ENCODE data around the gene YAF2. TPM values are rescaled to one million over a fixed set of nuclear protein-coding genes. Genes with fewer than 3 reads are reported as not detected.
"Not testable (repeated sequence)": the region's sequence is repeated elsewhere in the genome, so short reads cannot be mapped to it uniquely, and the experiment has no call there.

The YAF2 gene
- total RNA-seq, 1 experiment from 2014 or later, result 15.0 TPM

GRCh38 chr12:42249033-42249432, 11.0 kb upstream of the YAF2 start:
- H3K9me3 ChIP-seq (ENCODE audit: control insufficient read depth in 1 of 2, insufficient read depth in 1 of 2, low read depth in 1 of 2, low read length in 2 of 2); H3K4me2 ChIP-seq (ENCODE audit: low read length); H3K4me3 ChIP-seq (replicated peaks in 1 of 2; ENCODE audit: low read depth in 1 of 2, low read length in 2 of 2); intact Hi-C loops (cut with micrococcal nuclease); H3K4me1 ChIP-seq (ENCODE audit: control insufficient read depth in 1 of 2, insufficient read depth in 2 of 2, low read length in 2 of 2); ATAC-seq; CTCF ChIA-PET; BruUV-seq (replicated peaks); H2AFZ ChIP-seq (ENCODE audit: low read depth, low read length, poor library complexity, severe bottlenecking); H3K9ac ChIP-seq (ENCODE audit: low read length); H3K27me3 ChIP-seq (ENCODE audit: insufficient read depth, low read length); H3K9me2 ChIP-seq (ENCODE audit: insufficient read depth); H3K27ac ChIP-seq (ENCODE audit: low read depth, low read length); RAD21 ChIA-PET (ENCODE audit: low non-redundant PET in 1 of 2, low total read pairs in 2 of 2, uncharacterized antibody in 2 of 2, unreplicated experiment in 2 of 2); H3K79me2 ChIP-seq (ENCODE audit: insufficient read depth, low read length); DNase-seq (ENCODE audit: low read depth, low spot score); POLR2A ChIA-PET; H3K36me3 ChIP-seq (ENCODE audit: control insufficient read depth in 1 of 2, insufficient read depth in 2 of 2, low read length in 2 of 2); H4K20me1 ChIP-seq (ENCODE audit: insufficient read depth): not testable (repeated sequence)

DNA sequence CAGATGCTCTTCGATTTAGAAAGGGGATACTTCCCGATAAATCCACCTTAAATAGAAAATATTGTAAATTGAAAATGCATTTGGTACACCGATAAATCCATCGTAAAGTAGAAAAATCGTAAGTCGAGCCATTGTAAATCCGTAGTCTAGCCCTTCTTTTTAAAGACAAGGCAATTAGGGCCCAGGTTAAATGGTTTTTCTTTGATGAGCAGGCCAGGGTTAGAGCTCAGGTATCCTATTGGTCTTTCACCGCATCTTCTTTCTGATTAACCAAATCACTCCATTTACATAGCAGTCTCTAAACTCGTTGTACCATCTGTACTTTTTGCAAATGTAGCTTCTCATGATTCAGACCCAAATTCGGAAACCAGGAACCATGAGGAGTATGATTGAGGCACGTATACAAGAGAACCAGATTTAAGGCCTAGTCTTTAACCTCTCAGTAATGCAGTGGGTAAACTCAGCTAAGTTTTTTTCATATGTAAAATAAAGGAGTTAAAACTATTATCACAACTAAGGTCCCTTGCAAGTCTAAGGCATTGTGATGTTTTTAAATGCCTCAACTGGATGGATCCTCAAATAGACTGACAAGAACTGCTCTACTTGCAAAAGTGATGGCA, 2.2 kb upstream of the YAF2 start:
- H3K9ac ChIP-seq (ENCODE audit: low read length), result no peak overlapping the region
- no peak overlapping the region for H2AFZ ChIP-seq (ENCODE audit: low read depth, low read length, poor library complexity, severe bottlenecking)
- peaks cover 0 to 15% of the 10 kb centered on the region in 2 experiments; a peak in 2 of 4 replicates for H3K4me1 ChIP-seq (ENCODE audit: control insufficient read depth in 1 of 2, insufficient read depth in 2 of 2, low read length in 2 of 2)
- ChIA-PET POLR2A (no interaction called here), CTCF (no interaction called here), RAD21 (ENCODE audit: low non-redundant PET in 1 of 2, low total read pairs in 2 of 2, uncharacterized antibody in 2 of 2, unreplicated experiment in 2 of 2) (no interaction called here)
- no peaks in the 10 kb centered on the region for H3K36me3 ChIP-seq (ENCODE audit: control insufficient read depth in 1 of 2, insufficient read depth in 2 of 2, low read length in 2 of 2)
- no peak overlapping the region for H3K4me2 ChIP-seq (ENCODE audit: low read length)
- intact Hi-C loops (cut with micrococcal nuclease), result no loop called here
- H3K4me3 ChIP-seq (replicated peaks in 1 of 2; ENCODE audit: low read depth in 1 of 2, low read length in 2 of 2), result no peak overlapping the region
- ATAC-seq (no peak), DNase-seq (ENCODE audit: low read depth, low spot score) (no peak)
- peaks cover 22% of the 10 kb centered on the region for H3K79me2 ChIP-seq (ENCODE audit: insufficient read depth, low read length)
- H4K20me1 ChIP-seq (ENCODE audit: insufficient read depth), result no peaks in the 10 kb centered on the region
- BruUV-seq (replicated peaks), result no TSS peak
- TF ChIP-seq SP1 (IDR thresholded peaks at IDR 0.05; ENCODE audit: low read depth), result no peak
- TF ChIP-seq SIN3A (IDR thresholded peaks at IDR 0.05; ENCODE audit: low read depth), result no peak
- TF ChIP-seq REST (IDR thresholded peaks at IDR 0.05; ENCODE audit: low read depth), result no peak
- TF ChIP-seq ELF1 (IDR thresholded peaks at IDR 0.05; ENCODE audit: borderline replicate concordance, low read depth), result no peak
- TF ChIP-seq CTCF (IDR thresholded peaks at IDR 0.05 in 2 of 3, conservative IDR thresholded peaks at IDR 0.05 in 1 of 3; ENCODE audit: borderline replicate concordance in 1 of 3, insufficient read depth in 1 of 3, low read depth in 2 of 3, low read length in 2 of 3), result no peak
- TF ChIP-seq CEBPB (IDR thresholded peaks at IDR 0.05; ENCODE audit: low read depth), result no peak
- TF ChIP-seq TCF7L2 (IDR thresholded peaks at IDR 0.05; ENCODE audit: borderline replicate concordance, extremely low read depth, insufficient read depth, insufficient read length), result no peak
- TF ChIP-seq JUND (IDR thresholded peaks at IDR 0.05), result no peak
- TF ChIP-seq, protein P1, sequence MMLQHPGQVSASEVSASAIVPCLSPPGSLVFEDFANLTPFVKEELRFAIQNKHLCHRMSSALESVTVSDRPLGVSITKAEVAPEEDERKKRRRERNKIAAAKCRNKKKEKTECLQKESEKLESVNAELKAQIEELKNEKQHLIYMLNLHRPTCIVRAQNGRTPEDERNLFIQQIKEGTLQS (IDR thresholded peaks at IDR 0.05), result no peak
- no peak for TF ChIP-seq ZNF274 (IDR thresholded peaks at IDR 0.05; ENCODE audit: low read depth, low read length)
- no peak for TF ChIP-seq SRF (IDR thresholded peaks at IDR 0.05; ENCODE audit: low read depth)
- no peak for TF ChIP-seq EZH2 (IDR thresholded peaks at IDR 0.05)
- no peak for TF ChIP-seq EZH2phosphoT487 (IDR thresholded peaks at IDR 0.05; ENCODE audit: borderline replicate concordance)
- TF ChIP-seq RAD21 (IDR thresholded peaks at IDR 0.05; ENCODE audit: low read depth), result no peak
- H3K27ac ChIP-seq (ENCODE audit: low read depth, low read length), result no peak overlapping the region
- H3K9me2 ChIP-seq (ENCODE audit: insufficient read depth), result no peaks in the 10 kb centered on the region
- no peaks in the 10 kb centered on the region for H3K9me3 ChIP-seq (ENCODE audit: control insufficient read depth in 1 of 2, insufficient read depth in 1 of 2, low read depth in 1 of 2, low read length in 2 of 2)
- no peaks in the 10 kb centered on the region for H3K27me3 ChIP-seq (ENCODE audit: insufficient read depth, low read length)
